A549 (cell line): Measurements from ENCODE around the gene MPP7.

Source experiments
- CTCF ChIP-seq: fragments of >200 bp; sonication (Bioruptor Twin); formaldehyde crosslinking; IDR thresholded peaks from 3 replicates; pipeline ENCODE4 v1.5.1; 2016
- EP300 ChIP-seq, 2 experiments: fragments of >200 bp; sonication (Bioruptor Twin); formaldehyde crosslinking; IDR thresholded peaks; 2 replicates in 1 of 2; 3 replicates in 1 of 2; pipeline ENCODE4 v1.6.1; 2016 to 2017
- HDAC2 ChIP-seq: fragments of 200-600 bp; sonication (generic); IDR thresholded peaks from 2 replicates; pipeline ENCODE4 v1.6.1; 2016
- RARB ChIP-seq: fragments of 250-450 bp; sonication (Bioruptor Pico); IDR thresholded peaks from 2 replicates; pipeline ENCODE4 v1.8.0; 2021; ENCODE audit warnings: mild to moderate bottlenecking, moderate library complexity
- SMC3 ChIP-seq: fragments of >200 bp; sonication (Bioruptor Twin); formaldehyde crosslinking; IDR thresholded peaks from 3 replicates; pipeline ENCODE4 v1.6.1; 2018; ENCODE audit warnings: inconsistent platforms
- USF2 ChIP-seq: fragments of 450-650 bp; IDR thresholded peaks from 2 replicates; pipeline ENCODE4 v1.6.1; 2014; ENCODE audit warnings: antibody characterized with exemption
- TF ChIP-seq, protein P1 (sequence below): fragments of 200-600 bp; sonication (generic); IDR thresholded peaks from 2 replicates; pipeline ENCODE4 v1.6.1; 2016; ENCODE audit warnings: antibody characterized with exemption, mild to moderate bottlenecking, moderate library complexity

GRCh38 chr10:28276384-28276783, 26.5 kb downstream of the MPP7 start:
- TF ChIP-seq CTCF (no peak), HDAC2 (no peak), SMC3 (no peak), RARB (no peak), USF2 (no peak), EP300 (IDR thresholded peaks at IDR 0.05) (no peak)
- TF ChIP-seq, protein P1, sequence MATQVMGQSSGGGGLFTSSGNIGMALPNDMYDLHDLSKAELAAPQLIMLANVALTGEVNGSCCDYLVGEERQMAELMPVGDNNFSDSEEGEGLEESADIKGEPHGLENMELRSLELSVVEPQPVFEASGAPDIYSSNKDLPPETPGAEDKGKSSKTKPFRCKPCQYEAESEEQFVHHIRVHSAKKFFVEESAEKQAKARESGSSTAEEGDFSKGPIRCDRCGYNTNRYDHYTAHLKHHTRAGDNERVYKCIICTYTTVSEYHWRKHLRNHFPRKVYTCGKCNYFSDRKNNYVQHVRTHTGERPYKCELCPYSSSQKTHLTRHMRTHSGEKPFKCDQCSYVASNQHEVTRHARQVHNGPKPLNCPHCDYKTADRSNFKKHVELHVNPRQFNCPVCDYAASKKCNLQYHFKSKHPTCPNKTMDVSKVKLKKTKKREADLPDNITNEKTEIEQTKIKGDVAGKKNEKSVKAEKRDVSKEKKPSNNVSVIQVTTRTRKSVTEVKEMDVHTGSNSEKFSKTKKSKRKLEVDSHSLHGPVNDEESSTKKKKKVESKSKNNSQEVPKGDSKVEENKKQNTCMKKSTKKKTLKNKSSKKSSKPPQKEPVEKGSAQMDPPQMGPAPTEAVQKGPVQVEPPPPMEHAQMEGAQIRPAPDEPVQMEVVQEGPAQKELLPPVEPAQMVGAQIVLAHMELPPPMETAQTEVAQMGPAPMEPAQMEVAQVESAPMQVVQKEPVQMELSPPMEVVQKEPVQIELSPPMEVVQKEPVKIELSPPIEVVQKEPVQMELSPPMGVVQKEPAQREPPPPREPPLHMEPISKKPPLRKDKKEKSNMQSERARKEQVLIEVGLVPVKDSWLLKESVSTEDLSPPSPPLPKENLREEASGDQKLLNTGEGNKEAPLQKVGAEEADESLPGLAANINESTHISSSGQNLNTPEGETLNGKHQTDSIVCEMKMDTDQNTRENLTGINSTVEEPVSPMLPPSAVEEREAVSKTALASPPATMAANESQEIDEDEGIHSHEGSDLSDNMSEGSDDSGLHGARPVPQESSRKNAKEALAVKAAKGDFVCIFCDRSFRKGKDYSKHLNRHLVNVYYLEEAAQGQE = no peak
